Head of caudate nucleus (tissue), 42 donors: ENCODE results near the gene MED9.
"Not testable (repeated sequence)": the region's sequence is repeated elsewhere in the genome, so short reads cannot be mapped to it uniquely, and the experiment has no call there.

Experiments
- DNase-seq, 42 donors: peaks; one replicate each; pipeline versions ENCODE4 v3.0.0 to v3.0.0-alpha.2; 2020 to 2021; ENCODE audit warnings: mixed read lengths in 7 of 42
- intact Hi-C: fragments of 100-400 bp; cut with DNase I; formaldehyde crosslinking; loops from one replicate; pipeline ENCODE4 v1.15.0; 2022

Gene MED9

GRCh38 chr17:17481860-17482259, 5.1 kb downstream of the MED9 start:
- DNase-seq, result no peak
- intact Hi-C loops, result no loop called here

- intact Hi-C loops, result no loop called here
- DNase-seq, result peak; percentile 33 to 92 (median 72)
Measured at GRCh38 chr17:17484451-17484899, 7.7 kb downstream of the MED9 start.

- peak in 1 of 42 donors; percentile 27 for DNase-seq
- intact Hi-C loops, result no loop called here
Measured at GRCh38 chr17:17485420-17485819, 8.6 kb downstream of the MED9 start.

- intact Hi-C loops, result not testable (repeated sequence)
- peak in 1 of 42 donors; percentile 23 for DNase-seq
Measured at GRCh38 chr17:17486416-17486815, 9.6 kb downstream of the MED9 start.

GRCh38 chr17:17487998-17488397, 11.2 kb downstream of the MED9 start:
- intact Hi-C loops, result no loop called here
- DNase-seq, result peak in 1 of 42 donors; percentile 2

- DNase-seq, result peak in 38 of 42 donors; percentile 27 to 90 (median 70)
- intact Hi-C loops, result no loop called here
Measured at GRCh38 chr17:17491031-17491471, 14.3 kb downstream of the MED9 start.

- peak in 38 of 42 donors; percentile 32 to 90 (median 65) for DNase-seq
- intact Hi-C loops, result no loop called here
Measured at GRCh38 chr17:17491546-17491988, 14.8 kb downstream of the MED9 start.

- intact Hi-C loops, result no loop called here
- peak in 1 of 42 donors; percentile 22 for DNase-seq
Measured at GRCh38 chr17:17492085-17492484, 15.3 kb downstream of the MED9 start.

GRCh38 chr17:17492571-17492970, 15.8 kb downstream of the MED9 start:
- no peak for DNase-seq
- intact Hi-C loops, result no loop called here

- intact Hi-C loops, result no loop called here
- DNase-seq, result peak in 25 of 42 donors; percentile 30 to 76 (median 45)
Measured at GRCh38 chr17:17493249-17493985, 16.6 kb downstream of the MED9 start.

GRCh38 chr17:17493986-17494466, 17.2 kb downstream of the MED9 start:
- intact Hi-C loops, result no loop called here
- DNase-seq, result peak in 4 of 42 donors; percentile 6 to 61 (median 27)

- intact Hi-C loops, result no loop called here
- DNase-seq, result peak in 11 of 42 donors; percentile 17 to 59 (median 38)
Measured at GRCh38 chr17:17494499-17494869, 17.7 kb downstream of the MED9 start.

GRCh38 chr17:17494870-17495535, 18.2 kb downstream of the MED9 start:
- DNase-seq, result peak in 37 of 42 donors; percentile 21 to 70 (median 46)
- intact Hi-C loops, result loop anchor here (5.0 kb wide), 1 partner anchor 72 kb away; no protein-coding TSS in a partner anchor

GRCh38 chr17:17495536-17496188, 18.9 kb downstream of the MED9 start:
- DNase-seq, result peak in 28 of 42 donors; percentile 8 to 68 (median 39)
- intact Hi-C loops, result loop anchor here (5.0 kb wide), 1 partner anchor 72 kb away; no protein-coding TSS in a partner anchor

- peak; percentile 83 to 98 (median 95) for DNase-seq
- intact Hi-C loops, result loop anchor here (5.0 kb wide), 1 partner anchor 71 kb away; no protein-coding TSS in a partner anchor
Measured at GRCh38 chr17:17496189-17497064, 19.6 kb downstream of the MED9 start, which contains the start of gene RASD1. RASD1 (minus strand) TSS chr17:17496395; CDS start chr17:17496181, 214 bp downstream.

GRCh38 chr17:17497065-17497844, 20.5 kb downstream of the MED9 start:
- DNase-seq, result no peak
- intact Hi-C loops, result loop anchor here (5.0 kb wide), 1 partner anchor 70 kb away; no protein-coding TSS in a partner anchor

- no peak for DNase-seq
- intact Hi-C loops, result loop anchor here (5.0 kb wide), 1 partner anchor 69 kb away; no protein-coding TSS in a partner anchor
Measured at GRCh38 chr17:17497845-17498520, 21.2 kb downstream of the MED9 start.
